Islet of Langerhans (tissue), 1 donor: ENCODE results near the gene PRTG.
"Not testable (repeated sequence)": the region's sequence is repeated elsewhere in the genome, so short reads cannot be mapped to it uniquely, and the experiment has no call there.

Source experiments
- FAIRE-seq: peaks from one replicate; lab custom pipeline; 2011; peaks lifted over from hg19 to GRCh38; lab: Jason Lieb, UNC

PRTG gene

GRCh38 chr15:55694652-55695150 lies 48.3 kb downstream of the PRTG start:
- no peak for FAIRE-seq

DNA sequence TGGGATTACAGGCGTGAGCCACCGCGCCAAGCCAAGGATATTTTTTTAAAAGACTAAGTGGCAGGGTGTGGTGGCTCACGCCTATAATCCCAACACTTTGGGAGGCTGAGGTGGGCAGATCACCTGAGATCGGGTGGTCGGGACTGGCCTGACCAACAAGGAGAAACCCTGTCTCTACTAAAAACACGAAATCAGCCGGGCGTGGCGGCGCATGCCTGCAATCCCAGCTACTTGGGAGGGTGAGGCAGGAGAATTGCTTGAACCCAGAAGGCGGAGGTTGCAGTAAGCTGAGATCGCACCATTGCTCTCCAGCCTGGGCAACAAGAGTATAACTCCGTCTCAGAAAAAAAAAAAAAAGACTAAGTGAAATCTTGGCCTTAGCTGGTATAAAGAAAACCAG lies 49.8 kb downstream of the PRTG start:
- not testable (repeated sequence) for FAIRE-seq

DNA sequence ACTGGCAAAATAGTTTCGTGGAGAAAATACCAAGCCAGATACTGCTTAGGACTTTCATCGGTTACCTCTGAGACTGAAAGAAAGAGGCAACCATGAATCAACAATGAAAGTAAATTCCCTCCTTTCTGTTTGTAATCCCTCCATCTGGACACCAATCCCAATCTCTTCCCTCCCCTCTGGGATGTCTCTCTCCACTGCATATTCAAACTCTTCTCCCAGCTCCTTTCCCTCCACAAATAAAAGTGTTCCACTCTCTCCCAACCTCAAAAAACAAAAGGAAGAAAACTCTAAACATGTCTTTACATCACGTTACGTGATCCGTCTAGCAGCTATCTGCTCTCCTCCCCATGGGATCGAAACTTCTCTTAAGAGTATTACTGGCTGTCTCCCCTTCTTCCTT lies 55.2 kb downstream of the PRTG start:
- FAIRE-seq: no peak

DNA sequence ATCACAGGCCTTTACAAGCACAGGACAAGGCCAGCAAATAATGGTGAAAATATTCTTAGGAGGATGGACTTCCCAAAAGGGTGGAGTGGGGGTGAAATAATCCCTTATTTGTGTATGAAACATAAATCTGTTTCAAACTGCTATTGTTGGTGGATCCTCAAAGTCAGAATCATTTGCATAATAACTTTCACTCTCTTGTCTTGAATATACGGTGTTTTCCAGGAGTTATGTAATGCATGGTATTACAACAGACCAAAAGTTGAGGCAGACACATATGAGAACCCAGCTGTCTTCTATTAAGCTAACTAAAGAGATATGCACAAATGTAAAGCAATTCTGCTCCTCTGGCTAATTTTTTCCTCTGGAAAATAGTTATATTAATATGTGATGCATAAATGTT lies 57.7 kb downstream of the PRTG start:
- FAIRE-seq: no peak

DNA sequence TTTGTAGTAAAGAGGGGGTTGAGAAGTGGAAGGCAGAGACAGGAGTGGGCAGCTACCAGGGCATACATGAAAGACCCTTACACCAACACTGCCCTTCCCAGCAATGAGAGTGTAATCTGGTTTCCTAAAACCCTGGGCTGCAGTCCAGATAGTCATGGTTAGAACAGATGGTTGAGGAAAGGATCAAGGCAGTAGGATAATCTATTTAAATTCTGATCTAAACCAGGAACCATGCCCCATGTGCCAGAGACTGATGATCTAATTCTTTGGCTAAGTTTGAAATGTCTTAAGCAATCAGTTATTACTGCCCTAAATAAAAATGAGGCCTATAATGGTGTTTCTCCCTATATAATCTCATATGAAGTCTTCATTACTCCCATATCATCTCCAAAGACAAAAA lies 59.6 kb downstream of the PRTG start:
- no peak for FAIRE-seq

DNA sequence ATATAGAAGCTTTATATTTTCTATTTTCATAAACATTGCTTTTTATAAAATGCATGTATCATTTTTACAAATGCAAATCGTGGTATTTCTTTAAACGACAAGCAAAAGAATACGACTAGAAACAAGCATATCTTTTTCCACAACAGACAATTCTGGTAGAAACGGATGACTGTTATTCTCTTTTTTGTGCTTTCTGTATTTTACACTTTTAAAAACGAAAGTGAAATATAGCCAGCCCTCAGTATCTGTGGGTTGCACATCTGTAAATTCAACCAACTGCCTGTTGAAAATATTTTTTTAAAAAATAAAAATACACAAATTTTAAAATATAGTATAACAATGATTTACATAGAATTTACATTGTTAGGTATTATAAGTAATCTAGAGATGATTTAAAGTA lies 61.3 kb downstream of the PRTG start:
- peak; percentile 43 for FAIRE-seq

- FAIRE-seq: no peak
Measured at GRCh38 chr15:55676507-55676906, 66.4 kb downstream of the PRTG start.

DNA sequence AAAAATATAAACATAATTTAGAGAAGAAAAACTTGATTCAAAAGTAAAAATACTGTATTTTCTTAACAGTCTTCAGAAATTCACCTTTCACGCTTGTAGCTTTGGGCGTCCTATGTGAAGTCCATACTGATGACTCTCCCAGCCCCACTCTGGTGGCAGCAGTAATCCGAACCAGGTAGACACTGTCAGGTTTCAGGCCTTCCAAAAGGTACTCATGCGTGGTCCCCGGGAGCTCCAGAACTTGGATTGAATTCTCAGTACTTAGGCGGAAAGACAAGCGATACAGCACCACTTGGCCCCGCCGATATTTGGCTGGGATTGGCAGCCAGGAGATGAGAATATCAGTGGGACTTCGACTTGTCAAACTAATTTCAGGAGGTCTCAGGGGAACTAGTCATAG lies 69.7 kb downstream of the PRTG start:
- no peak for FAIRE-seq

DNA sequence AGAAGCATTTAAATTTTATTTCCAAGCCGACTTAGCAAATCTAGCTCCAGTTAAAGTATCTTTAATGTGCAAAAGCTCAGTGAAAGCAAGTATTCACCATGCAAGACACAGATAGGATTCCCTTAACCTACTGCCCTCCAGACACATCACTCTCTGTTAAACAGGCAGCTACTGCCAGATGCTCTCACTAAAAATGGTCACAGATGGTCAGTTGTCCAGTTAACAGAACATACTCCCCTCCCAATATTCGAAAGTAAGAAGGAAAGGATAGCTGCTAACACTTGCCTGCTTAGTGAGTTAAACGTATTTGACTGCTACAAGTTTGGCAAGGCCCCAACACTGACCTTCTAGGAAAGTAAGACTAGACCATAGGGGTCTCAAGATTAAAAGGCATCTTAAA lies 73.7 kb downstream of the PRTG start:
- FAIRE-seq: no peak

GRCh38 chr15:55665605-55666227 lies 77.2 kb downstream of the PRTG start:
- FAIRE-seq: no peak

DNA sequence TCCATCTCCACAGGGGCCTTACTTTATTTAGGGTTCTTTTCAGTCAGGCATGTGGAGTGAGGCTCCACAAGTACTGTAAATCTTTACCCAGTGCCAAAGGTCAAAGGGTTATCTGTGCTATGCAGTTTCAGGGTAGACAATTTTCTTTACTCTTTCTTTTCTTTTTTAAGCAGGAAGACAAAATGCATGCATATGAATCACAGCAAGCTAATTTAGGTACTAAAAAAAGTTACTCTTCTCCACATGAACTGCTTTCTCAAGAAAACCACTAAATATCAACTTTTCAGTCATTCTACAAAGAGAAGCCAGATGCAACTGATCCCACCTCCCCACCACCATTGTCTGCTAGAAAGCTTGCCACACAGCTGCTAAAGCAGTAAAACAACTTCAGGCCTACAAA lies 81.5 kb downstream of the PRTG start:
- FAIRE-seq: no peak

GRCh38 chr15:55660153-55660552 lies 82.8 kb downstream of the PRTG start:
- FAIRE-seq: no peak

DNA sequence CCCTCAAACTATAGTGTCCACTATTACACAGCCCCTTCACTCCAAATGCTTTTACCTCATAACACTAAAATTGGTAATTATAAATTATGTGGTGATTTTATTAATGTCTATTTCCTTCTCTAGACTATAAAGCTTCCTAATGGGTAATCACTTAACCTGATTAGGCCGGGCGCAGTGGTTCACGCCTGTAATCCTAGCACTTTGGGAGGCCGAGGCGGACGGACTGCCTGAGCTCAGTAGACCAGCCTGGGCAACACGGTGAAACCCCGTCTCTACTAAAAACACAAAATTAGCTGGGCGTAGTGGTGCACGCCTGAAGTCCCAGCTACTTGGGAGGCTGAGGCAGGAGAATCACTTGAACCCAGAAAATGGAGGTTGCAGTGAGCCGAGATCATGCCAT lies 83.5 kb downstream of the PRTG start:
- FAIRE-seq: no peak

DNA sequence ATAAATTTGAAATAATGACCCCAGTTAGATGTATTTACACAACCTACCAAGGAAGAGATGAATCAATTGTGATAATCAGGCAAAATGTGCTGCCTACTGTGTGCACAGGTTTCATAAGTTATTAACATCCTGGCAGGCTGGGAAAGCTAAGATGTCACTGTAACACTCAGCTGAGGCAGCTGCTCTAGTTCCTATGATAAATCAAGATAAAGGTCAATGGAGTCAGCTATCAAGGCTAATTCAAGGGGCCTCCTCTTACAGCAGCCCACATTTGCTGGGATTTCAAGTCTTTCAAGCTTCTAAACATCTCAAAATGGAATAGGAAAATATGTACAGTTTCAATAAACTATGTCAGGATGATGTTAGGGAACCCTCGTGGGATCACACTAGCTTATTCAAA lies 84.1 kb downstream of the PRTG start:
- FAIRE-seq: no peak

DNA sequence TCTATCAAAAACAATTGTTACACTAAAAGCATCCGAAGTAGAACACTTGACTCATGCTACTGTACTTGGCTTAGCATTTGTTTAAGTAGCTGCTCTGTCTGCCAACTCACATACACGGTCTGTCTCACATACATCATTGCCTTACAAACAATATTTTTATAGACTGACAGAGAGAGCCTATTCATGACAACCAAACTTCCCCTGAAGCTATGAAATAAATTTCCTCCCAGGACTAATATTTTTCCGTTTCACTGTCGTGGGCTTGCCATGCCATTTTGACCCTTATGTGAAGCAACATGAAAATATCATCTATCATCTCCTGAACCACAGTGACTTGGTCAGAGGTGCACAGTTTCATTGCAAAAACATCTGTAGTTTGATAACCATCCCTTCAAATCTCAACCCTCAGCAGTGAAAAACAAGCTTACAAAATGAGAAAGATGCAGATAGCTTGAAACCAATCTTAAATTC lies 88.4 kb downstream of the PRTG start:
- FAIRE-seq: no peak

- FAIRE-seq: no peak
Measured at GRCh38 chr15:55652909-55653495, 90.0 kb downstream of the PRTG start.

- no peak for FAIRE-seq
Measured at GRCh38 chr15:55652359-55652758, 90.6 kb downstream of the PRTG start.

GRCh38 chr15:55649058-55649423 lies 93.9 kb downstream of the PRTG start:
- FAIRE-seq: no peak

DNA sequence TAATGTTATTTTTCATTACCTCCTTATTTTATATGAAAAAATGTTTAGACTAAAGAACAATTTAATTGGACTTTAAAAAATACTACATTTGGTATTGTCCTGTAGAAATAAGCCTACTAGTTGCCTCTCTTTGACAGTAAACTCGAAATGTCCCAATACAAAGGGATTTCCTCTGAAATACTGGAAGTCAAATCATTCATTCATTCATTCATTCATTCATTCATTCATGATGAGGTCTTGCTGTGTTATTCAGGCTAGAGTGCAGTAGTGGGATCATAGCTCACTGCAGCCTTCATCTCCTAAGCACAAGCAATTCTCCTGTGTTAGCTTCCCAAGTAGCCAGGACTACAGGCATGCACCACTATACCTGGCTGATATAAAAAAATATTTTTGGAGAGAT lies 104.2 kb downstream of the PRTG start:
- FAIRE-seq: no peak

DNA sequence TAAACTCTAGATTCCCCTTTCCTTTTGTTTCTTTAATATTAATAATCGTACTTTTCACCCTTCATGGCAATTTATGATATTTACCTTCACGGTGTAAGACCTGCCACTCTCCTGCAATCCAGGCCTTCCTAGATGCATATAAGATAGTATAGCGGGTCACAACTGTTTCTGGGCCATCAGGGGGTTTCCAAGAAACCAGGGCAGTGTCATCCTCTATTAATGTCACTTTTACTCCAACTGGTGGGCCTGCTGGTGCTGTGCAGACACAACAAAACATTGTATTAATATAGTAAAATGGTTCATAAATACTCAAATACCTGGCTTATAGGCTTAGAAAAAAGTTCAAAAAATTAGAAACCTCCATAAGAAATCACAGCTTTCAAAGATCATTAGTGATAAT lies 105.9 kb downstream of the PRTG start:
- no peak for FAIRE-seq

DNA sequence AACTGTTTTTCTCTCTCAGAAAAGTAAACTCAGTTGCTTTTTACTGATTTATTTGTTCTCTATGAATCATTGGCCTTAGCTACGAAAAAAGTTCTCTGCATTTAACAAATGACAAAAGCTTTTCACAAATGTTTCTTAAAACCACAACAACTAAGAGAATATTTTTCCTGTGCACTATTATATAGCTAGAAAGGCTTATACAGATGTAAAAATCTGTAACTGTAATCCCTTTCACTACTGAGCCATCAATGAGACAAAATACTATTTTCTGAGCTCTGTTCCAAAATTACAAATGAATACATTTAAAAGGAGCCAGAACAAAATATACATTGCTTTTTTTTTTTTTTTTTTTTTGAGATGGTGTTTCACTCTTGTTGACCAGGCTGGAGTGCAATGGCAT lies 109.2 kb downstream of the PRTG start:
- FAIRE-seq: no peak

- no peak for FAIRE-seq
Measured at GRCh38 chr15:55632434-55632833, 110.5 kb downstream of the PRTG start.

- no peak for FAIRE-seq
Measured at GRCh38 chr15:55630858-55631257, 112.1 kb downstream of the PRTG start.

DNA sequence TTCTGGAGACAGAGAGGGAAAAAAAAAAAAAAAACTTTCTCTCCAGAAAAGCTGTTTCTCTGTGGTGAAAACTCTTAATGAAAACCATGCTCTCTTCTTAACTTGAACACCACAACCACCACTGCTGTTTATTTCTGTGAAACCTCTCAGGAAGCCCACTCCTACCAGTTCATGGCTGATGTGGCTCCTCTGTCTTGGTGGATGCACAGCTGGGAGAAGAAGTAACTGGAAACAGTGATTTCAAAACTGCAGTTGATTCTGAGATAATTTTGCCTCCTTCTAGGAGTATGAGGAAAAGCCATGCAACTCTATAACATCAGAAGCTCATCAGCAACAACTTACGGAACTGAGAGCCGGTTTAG lies 114.6 kb downstream of the PRTG start:
- no peak for FAIRE-seq
